Smooth muscle cell (in vitro differentiated cells): ENCODE measurements around the gene TMEM203. TPM values are rescaled to one million over a fixed set of nuclear protein-coding genes. Genes with fewer than 3 reads are reported as not detected.

Experiments used
- DNase-seq: peaks from one replicate; lab custom pipeline; 2025; ENCODE audit not compliant: unreplicated experiment; lab: John Stamatoyannopoulos, UW
- H2AFZ ChIP-seq: fragments of 200-600 bp; sonication (generic); 2 replicates; pipeline ENCODE4 v1.6.0; 2016; ENCODE audit warnings: antibody characterized with exemption, low read depth, mild to moderate bottlenecking
- H3F3A ChIP-seq: fragments of 200-600 bp; sonication (generic); 2 replicates; pipeline ENCODE4 v1.6.0; 2017; ENCODE audit warnings: antibody characterized with exemption, low read depth
- H3K27ac ChIP-seq: fragments of 200-600 bp; sonication (generic); 2 replicates; pipeline ENCODE4 v1.5.1; 2016; ENCODE audit warnings: low read depth, mild to moderate bottlenecking
- H3K27me3 ChIP-seq: fragments of 200-600 bp; sonication (generic); 2 replicates; pipeline ENCODE4 v1.6.1; 2016; ENCODE audit warnings: low read depth, mild to moderate bottlenecking
- H3K36me3 ChIP-seq: fragments of 200-600 bp; sonication (generic); 2 replicates; pipeline ENCODE4 v1.5.1; 2016; ENCODE audit warnings: low read depth
- H3K4me1 ChIP-seq: fragments of 200-600 bp; sonication (generic); 2 replicates; pipeline ENCODE4 v1.5.1; 2016; ENCODE audit warnings: low read depth
- H3K4me2 ChIP-seq: fragments of 200-600 bp; sonication (generic); 2 replicates; pipeline ENCODE4 v1.6.0; 2016; ENCODE audit warnings: mild to moderate bottlenecking
- H3K4me3 ChIP-seq: fragments of 200-600 bp; sonication (generic); 2 replicates; pipeline ENCODE4 v1.5.1; 2016; ENCODE audit warnings: mild to moderate bottlenecking
- H3K79me2 ChIP-seq: fragments of 200-600 bp; sonication (generic); 2 replicates; pipeline ENCODE4 v1.6.0; 2016; ENCODE audit warnings: low read depth, mild to moderate bottlenecking
- H3K9ac ChIP-seq: fragments of 200-600 bp; sonication (generic); 2 replicates; pipeline ENCODE4 v1.6.0; 2016; ENCODE audit warnings: low read depth
- H3K9me3 ChIP-seq: fragments of 200-600 bp; sonication (generic); replicated peaks from 2 replicates; pipeline ENCODE4 v1.5.1; 2016; ENCODE audit warnings: low read depth
- H4K20me1 ChIP-seq: fragments of 200-600 bp; sonication (generic); 2 replicates; pipeline ENCODE4 v1.6.0; 2016; ENCODE audit warnings: low read depth
- WGBS: methylation state at CpG from one replicate; pipeline ENCODE4 v1.1.7; 2016; ENCODE audit warnings: low lambda C conversion rate; 5-methylcytosine and 5-hydroxymethylcytosine counted together
- polyA plus RNA-seq: library from polyadenylated mRNA; unstranded; fragments of >200 nt; fragmentation: Nextera tagmentation; extraction: Ambion mirVana; gene quantifications from 2 replicates; pipeline ENCODE4 v1.2.1, GENCODE V29; 2016
- total RNA-seq: library from RNA; depleted of rRNA; stranded (reverse); fragments of >200 nt; gene quantifications from 2 replicates; pipeline ENCODE4 v1.2.3, GENCODE V29; 2014
- TF ChIP-seq, protein P1 (sequence below): fragments of 200-600 bp; sonication (generic); IDR thresholded peaks from 2 replicates; pipeline ENCODE4 v1.5.1; 2017; ENCODE audit warnings: borderline replicate concordance, mild to moderate bottlenecking, antibody characterized with exemption; ENCODE audit not compliant: insufficient read depth, poor library complexity, severe bottlenecking

Gene TMEM203
- total and polyA plus RNA-seq, 2 experiments from 2014 or later, result 31.0 to 55.1 TPM

DNA sequence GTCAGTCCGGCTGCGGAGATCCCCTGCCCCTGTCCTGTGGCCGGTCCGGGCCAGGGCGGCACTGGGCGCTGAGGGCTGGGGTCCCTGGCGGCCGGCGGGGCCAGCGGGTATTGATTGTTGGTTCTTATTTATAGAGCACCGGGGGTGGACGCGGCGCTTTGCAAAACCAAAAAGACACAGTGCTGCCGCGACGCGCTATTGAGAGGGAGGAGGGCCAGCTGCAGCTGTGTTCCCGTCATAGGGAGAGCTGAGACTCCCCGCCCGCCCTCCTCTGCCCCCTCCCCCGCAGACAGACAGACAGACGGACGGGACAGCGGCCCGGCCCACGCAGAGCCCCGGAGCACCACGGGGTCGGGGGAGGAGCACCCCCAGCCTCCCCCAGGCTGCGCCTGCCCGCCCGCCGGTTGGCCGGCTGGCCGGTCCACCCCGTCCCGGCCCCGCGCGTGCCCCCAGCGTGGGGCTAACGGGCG, 38.1 kb downstream of the TMEM203 start:
- Histone ChIP-seq H3K27me3 (peaks cover 100% of the 10 kb centered on the region), H3K36me3 (no peaks in the 10 kb centered on the region), H3K9ac (no peak overlapping the region), H4K20me1 (no peaks in the 10 kb centered on the region), H3K4me2 (no peak overlapping the region), H2AFZ (no peak overlapping the region), H3F3A (no peaks in the 10 kb centered on the region), H3K4me1 (no peaks in the 10 kb centered on the region), H3K27ac (no peak overlapping the region), H3K4me3 (no peak overlapping the region), H3K9me3 (no peaks in the 10 kb centered on the region), H3K79me2 (no peaks in the 10 kb centered on the region)
- DNase-seq, result no peak
- TF ChIP-seq, protein P1, sequence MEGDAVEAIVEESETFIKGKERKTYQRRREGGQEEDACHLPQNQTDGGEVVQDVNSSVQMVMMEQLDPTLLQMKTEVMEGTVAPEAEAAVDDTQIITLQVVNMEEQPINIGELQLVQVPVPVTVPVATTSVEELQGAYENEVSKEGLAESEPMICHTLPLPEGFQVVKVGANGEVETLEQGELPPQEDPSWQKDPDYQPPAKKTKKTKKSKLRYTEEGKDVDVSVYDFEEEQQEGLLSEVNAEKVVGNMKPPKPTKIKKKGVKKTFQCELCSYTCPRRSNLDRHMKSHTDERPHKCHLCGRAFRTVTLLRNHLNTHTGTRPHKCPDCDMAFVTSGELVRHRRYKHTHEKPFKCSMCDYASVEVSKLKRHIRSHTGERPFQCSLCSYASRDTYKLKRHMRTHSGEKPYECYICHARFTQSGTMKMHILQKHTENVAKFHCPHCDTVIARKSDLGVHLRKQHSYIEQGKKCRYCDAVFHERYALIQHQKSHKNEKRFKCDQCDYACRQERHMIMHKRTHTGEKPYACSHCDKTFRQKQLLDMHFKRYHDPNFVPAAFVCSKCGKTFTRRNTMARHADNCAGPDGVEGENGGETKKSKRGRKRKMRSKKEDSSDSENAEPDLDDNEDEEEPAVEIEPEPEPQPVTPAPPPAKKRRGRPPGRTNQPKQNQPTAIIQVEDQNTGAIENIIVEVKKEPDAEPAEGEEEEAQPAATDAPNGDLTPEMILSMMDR, result no peak
- WGBS, result 67% methylated on average over 27 of the region's 44 CpGs

DNA sequence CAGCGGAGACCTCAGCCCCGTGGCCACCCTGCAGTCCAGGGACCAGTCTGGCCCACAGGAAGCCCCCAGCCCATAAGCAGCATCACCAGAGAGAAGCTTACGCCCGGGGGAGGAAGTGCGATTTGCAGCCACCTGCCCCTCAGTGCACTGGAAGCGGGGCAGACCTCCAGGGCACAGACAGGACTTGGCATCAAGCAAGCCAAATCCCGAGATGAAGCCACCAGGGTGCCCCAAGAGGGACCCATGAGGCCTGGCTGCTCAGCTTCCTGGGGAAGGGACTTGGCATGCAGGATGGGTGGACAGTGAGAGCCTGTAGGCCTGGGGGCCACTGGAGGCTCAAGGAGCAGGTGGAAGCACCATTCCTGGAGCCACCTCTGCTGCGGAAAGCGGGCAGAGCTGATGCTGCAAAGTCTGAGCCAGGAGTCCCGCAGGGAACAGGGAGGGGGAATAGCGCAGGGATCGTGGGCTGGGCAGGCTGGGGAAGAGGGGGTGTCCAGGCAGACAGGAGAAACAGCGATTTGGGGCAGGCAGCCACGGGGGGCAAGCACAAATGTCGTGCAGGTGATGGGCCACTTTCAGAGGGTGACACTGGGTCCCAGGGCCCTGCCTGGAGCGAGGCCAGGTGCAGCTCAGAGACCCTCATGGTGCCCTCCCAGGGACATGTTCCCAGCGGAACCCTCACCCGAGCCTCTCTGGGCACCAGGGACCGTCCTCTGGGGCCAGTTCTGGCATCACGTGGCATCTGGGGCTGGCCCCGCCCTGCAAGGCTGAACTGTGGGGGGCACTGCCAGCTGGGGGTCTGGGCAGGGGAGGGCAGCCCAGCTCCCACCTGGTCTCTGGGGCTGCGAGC, 38.8 kb downstream of the TMEM203 start:
- TF ChIP-seq, protein P1, result no peak
- peaks cover 100% of the 10 kb centered on the region for H3K27me3 ChIP-seq

DNA sequence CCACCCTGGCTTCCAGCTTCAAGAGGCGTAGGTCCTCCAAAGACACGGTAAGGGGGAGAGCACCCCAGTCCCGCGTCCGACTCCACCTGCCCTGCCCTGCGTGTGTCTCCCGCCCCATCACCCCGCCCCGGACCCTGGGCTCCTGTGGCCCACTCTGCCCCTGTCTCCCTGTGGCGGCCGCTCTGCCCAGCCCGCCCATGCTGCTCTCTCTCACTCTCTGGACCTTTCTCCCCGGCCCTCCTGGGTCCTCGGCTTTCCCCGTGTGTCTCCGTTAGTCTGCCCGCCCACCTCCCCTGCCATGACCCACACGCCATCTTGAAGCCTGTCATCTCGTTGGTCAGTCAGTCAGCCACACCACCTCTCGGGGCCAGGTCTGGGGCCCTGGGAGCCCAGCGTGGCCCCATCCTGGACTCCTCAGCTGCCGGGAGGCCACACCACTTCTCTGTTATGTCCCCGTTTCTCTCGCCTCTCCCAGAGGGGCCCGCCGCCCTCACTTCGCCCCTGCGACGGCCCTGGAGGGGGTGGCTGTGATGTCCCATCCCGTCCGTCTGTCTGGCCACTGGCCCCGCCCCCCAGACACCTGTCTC, 40.1 kb downstream of the TMEM203 start:
- H2AFZ ChIP-seq, result no peak overlapping the region
- no peaks in the 10 kb centered on the region for H3K36me3 ChIP-seq
- no peaks in the 10 kb centered on the region for H3K4me1 ChIP-seq
- H3F3A ChIP-seq, result no peaks in the 10 kb centered on the region
- no peak overlapping the region for H3K9ac ChIP-seq
- peaks cover 100% of the 10 kb centered on the region for H3K27me3 ChIP-seq
- no peak overlapping the region for H3K4me2 ChIP-seq
- H3K9me3 ChIP-seq, result no peaks in the 10 kb centered on the region
- no peaks in the 10 kb centered on the region for H4K20me1 ChIP-seq
- TF ChIP-seq, protein P1, result no peak
- 90% methylated on average over 22 of the region's 32 CpGs for WGBS
- H3K4me3 ChIP-seq, result no peak overlapping the region
- no peak overlapping the region for H3K27ac ChIP-seq
- DNase-seq, result no peak
- H3K79me2 ChIP-seq, result no peaks in the 10 kb centered on the region

More for the DNA sequence above, 38.8 kb downstream of the TMEM203 start:
- H2AFZ ChIP-seq, result no peak overlapping the region
- no peak overlapping the region for H3K27ac ChIP-seq
- no peak overlapping the region for H3K4me3 ChIP-seq
- WGBS, result 87% methylated on average over 21 of the region's 22 CpGs
- no peaks in the 10 kb centered on the region for H3K9me3 ChIP-seq
- DNase-seq, result no peak
- no peak overlapping the region for H3K9ac ChIP-seq
- H3K36me3 ChIP-seq, result no peaks in the 10 kb centered on the region
- H3F3A ChIP-seq, result no peaks in the 10 kb centered on the region
- H3K79me2 ChIP-seq, result no peaks in the 10 kb centered on the region
- H4K20me1 ChIP-seq, result no peaks in the 10 kb centered on the region
- H3K4me1 ChIP-seq, result no peaks in the 10 kb centered on the region
- no peak overlapping the region for H3K4me2 ChIP-seq
